ENCODE data around the gene LRIT3. TPM values are rescaled to one million over a fixed set of nuclear protein-coding genes. Genes with fewer than 3 reads are reported as not detected.

LRIT3 gene
- total RNA-seq, 1 experiment from 2014 or later: 0.19 TPM

DNA sequence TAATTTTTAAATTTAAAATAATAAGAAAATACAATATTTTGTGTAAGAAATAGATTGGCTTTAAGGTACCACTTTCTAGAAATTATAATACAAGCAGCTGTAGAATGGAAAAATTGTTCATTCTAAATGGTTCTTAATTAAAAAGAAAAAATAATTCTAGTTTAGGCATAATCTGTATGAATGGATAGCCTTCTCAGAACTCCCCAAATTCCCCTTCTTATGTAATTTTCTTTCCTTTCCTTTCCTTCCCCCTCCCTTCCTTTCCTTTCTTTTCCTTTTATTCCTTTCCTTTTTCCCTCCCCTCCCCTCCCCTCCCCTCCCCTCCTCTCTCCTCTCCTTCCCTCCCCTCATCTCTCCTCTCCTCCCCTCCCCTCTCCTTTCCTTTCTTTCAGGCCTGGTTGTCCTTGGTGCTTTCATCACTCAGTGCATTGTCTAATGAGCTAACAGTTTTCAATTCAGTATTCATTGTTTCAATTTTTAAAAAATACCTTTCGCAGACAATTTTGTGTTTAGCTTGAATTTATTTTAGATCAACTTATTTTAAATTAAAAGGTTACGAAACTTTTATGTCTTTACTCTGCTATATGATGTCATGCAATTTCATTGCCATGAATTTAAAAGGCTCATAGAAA is 28.8 kb downstream of the LRIT3 start:
- no peaks in the 10 kb centered on the region for H3K9me2 ChIP-seq (replicated peaks; ENCODE audit: insufficient read depth, low read length)

DNA sequence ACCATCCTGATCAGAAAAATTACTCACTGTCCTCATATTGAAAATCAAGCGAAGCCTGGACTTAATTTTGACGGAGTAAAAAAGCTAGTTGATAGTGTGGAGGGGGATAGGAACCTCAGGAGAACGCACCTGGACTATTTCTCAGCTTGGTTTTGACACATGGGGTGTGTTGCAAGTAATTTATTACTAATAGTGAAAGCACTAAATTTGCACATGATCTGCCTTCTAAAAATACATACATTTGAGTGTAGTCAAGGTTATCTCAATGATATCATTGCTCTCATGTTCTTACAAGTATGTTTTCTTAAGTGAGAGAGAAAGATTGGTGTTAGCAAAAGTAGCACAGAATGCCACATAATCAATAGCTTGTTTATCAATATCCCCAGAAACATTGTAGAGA is 29.5 kb downstream of the LRIT3 start:
- no peak overlapping the region for H2AFZ ChIP-seq (ENCODE audit: low read length)
- H3K36me3 ChIP-seq (ENCODE audit: insufficient read depth, low read length): no peaks in the 10 kb centered on the region
- H3K4me3 ChIP-seq (ENCODE audit: low read length): no peak overlapping the region
- no peaks in the 10 kb centered on the region for H3K79me2 ChIP-seq (ENCODE audit: low read length)
- no peaks in the 10 kb centered on the region for H3K27me3 ChIP-seq (ENCODE audit: low read length)
- no peak overlapping the region for H3K9ac ChIP-seq (ENCODE audit: low read length)
- no peak overlapping the region for H3K27ac ChIP-seq (ENCODE audit: low read length)
- H3K4me2 ChIP-seq (ENCODE audit: low read depth, low read length, poor library complexity, severe bottlenecking): no peak overlapping the region
- H3K4me1 ChIP-seq (ENCODE audit: low read length): peaks cover 6% of the 10 kb centered on the region; the same call in 1 of the 2 replicates
- DNase-seq: no peak
- no peaks in the 10 kb centered on the region for H3K9me3 ChIP-seq (ENCODE audit: low read length)
- no peaks in the 10 kb centered on the region for H4K20me1 ChIP-seq (ENCODE audit: insufficient read depth, low read depth, low read length)
- H3K9me2 ChIP-seq (replicated peaks; ENCODE audit: insufficient read depth, low read length): no peaks in the 10 kb centered on the region

More for the DNA sequence above, 28.8 kb downstream of the LRIT3 start:
- no peak for DNase-seq
- no peak overlapping the region for H3K27ac ChIP-seq (ENCODE audit: low read length)
- H3K27me3 ChIP-seq (ENCODE audit: low read length): no peaks in the 10 kb centered on the region
- H3K79me2 ChIP-seq (ENCODE audit: low read length): no peaks in the 10 kb centered on the region
- no peaks in the 10 kb centered on the region for H3K36me3 ChIP-seq (ENCODE audit: insufficient read depth, low read length)
- no peak overlapping the region for H3K4me2 ChIP-seq (ENCODE audit: low read depth, low read length, poor library complexity, severe bottlenecking)
- H3K4me3 ChIP-seq (ENCODE audit: low read length): no peak overlapping the region
- H3K9ac ChIP-seq (ENCODE audit: low read length): no peak overlapping the region
- H3K9me3 ChIP-seq (ENCODE audit: low read length): no peaks in the 10 kb centered on the region
- peaks cover 6% of the 10 kb centered on the region; the same call in 1 of the 2 replicates for H3K4me1 ChIP-seq (ENCODE audit: low read length)
- no peak overlapping the region for H2AFZ ChIP-seq (ENCODE audit: low read length)
- no peaks in the 10 kb centered on the region for H4K20me1 ChIP-seq (ENCODE audit: insufficient read depth, low read depth, low read length)

DNA sequence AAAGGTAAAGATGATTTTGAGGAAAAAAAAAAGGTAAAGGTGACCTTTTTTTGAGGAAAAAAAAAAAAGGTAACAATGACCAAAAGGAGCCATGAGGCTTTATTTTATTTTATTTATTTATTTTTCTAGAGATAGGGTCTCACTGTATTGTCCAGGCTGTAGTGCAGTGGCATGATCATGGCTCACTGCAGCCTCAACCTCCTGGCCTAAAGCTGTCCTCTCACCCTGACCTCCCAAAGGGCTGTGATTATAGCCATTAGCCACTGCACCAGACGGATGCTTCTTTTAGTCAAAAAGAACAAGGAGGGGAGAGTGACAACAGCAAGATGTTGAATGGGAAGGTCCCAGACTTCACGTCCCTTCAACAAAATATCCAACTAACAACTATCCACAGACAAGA is 30.4 kb downstream of the LRIT3 start:
- no peak overlapping the region for H3K27ac ChIP-seq (ENCODE audit: low read length)
- H3K27me3 ChIP-seq (ENCODE audit: low read length): no peaks in the 10 kb centered on the region
- H3K9me3 ChIP-seq (ENCODE audit: low read length): no peaks in the 10 kb centered on the region
- H3K4me3 ChIP-seq (ENCODE audit: low read length): no peak overlapping the region
- H3K79me2 ChIP-seq (ENCODE audit: low read length): no peaks in the 10 kb centered on the region
- no peaks in the 10 kb centered on the region for H4K20me1 ChIP-seq (ENCODE audit: insufficient read depth, low read depth, low read length)
- H3K4me2 ChIP-seq (ENCODE audit: low read depth, low read length, poor library complexity, severe bottlenecking): no peak overlapping the region
- no peaks in the 10 kb centered on the region for H3K36me3 ChIP-seq (ENCODE audit: insufficient read depth, low read length)
- H2AFZ ChIP-seq (ENCODE audit: low read length): no peak overlapping the region
- H3K4me1 ChIP-seq (ENCODE audit: low read length): peaks cover 6% of the 10 kb centered on the region; the same call in 1 of the 2 replicates
- H3K9me2 ChIP-seq (replicated peaks; ENCODE audit: insufficient read depth, low read length): no peaks in the 10 kb centered on the region
- H3K9ac ChIP-seq (ENCODE audit: low read length): no peak overlapping the region
- no peak for DNase-seq

DNA sequence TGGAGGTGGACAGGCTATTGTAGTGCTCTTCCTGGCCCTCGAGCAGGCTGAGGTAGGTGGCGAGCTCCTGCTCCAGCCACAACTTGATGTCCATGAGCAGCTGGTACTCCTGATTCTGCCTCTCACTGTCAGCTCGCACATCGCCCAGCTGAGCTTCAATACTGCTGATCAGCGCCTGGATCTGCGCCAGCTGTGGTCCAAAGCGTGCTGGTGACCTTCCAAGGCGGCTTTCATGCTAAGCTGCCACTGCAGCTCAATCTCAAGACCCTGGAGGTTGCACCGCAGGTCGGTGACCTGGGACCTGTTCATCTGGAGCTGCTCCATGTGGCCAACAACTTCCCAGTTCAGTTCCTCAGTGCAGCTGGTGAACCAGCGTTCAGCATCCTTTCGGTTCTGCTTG is 31.2 kb downstream of the LRIT3 start:
- no peak overlapping the region for H2AFZ ChIP-seq (ENCODE audit: low read length)
- no peaks in the 10 kb centered on the region for H3K9me2 ChIP-seq (replicated peaks; ENCODE audit: insufficient read depth, low read length)
- no peaks in the 10 kb centered on the region for H3K27me3 ChIP-seq (ENCODE audit: low read length)
- DNase-seq: no peak
- no peaks in the 10 kb centered on the region for H3K9me3 ChIP-seq (ENCODE audit: low read length)
- peaks cover 6% of the 10 kb centered on the region; the same call in 1 of the 2 replicates for H3K4me1 ChIP-seq (ENCODE audit: low read length)
- no peak overlapping the region for H3K27ac ChIP-seq (ENCODE audit: low read length)
- H3K79me2 ChIP-seq (ENCODE audit: low read length): no peaks in the 10 kb centered on the region
- H3K4me2 ChIP-seq (ENCODE audit: low read depth, low read length, poor library complexity, severe bottlenecking): no peak overlapping the region
- H4K20me1 ChIP-seq (ENCODE audit: insufficient read depth, low read depth, low read length): no peaks in the 10 kb centered on the region
- no peak overlapping the region for H3K4me3 ChIP-seq (ENCODE audit: low read length)
- H3K9ac ChIP-seq (ENCODE audit: low read length): no peak overlapping the region
- no peaks in the 10 kb centered on the region for H3K36me3 ChIP-seq (ENCODE audit: insufficient read depth, low read length)

DNA sequence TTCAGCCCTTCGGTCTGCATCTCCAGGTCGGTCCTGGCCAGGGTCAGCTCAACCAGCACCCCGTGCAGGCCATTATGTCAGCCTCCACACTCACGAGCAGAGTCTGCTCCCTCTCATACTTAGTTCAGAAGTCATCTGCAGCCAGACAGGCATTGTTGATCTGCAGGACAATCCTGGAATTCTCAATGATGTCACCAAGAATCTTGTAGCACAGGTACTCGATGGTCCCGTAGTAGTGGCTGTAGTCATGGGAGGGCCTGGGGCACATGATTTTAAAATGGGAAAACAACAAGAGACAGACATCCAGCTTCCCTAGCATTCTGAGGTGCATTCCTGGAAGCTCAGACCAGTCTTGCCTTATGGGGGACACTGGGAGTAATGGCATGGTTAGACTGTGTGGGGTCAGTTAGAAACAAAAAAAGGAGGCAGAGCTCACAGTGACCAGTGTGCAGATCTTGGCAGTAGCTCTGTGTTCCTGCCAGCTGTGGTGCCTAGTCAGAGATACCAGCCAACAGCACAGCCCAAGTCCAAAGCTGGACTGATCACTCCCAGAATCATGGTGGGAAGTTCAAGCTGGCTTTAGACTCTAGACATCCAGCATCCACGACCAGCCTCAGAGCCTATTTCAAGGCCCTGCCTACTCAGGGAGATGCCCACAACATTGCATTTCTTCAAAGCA is 31.9 kb downstream of the LRIT3 start:
- no peaks in the 10 kb centered on the region for H3K27me3 ChIP-seq (ENCODE audit: low read length)
- H2AFZ ChIP-seq (ENCODE audit: low read length): no peak overlapping the region
- no peaks in the 10 kb centered on the region for H3K9me3 ChIP-seq (ENCODE audit: low read length)
- H3K4me1 ChIP-seq (ENCODE audit: low read length): peaks cover 6% of the 10 kb centered on the region; the same call in 1 of the 2 replicates
- no peak overlapping the region for H3K27ac ChIP-seq (ENCODE audit: low read length)
- H3K4me3 ChIP-seq (ENCODE audit: low read length): no peak overlapping the region
- H3K36me3 ChIP-seq (ENCODE audit: insufficient read depth, low read length): no peaks in the 10 kb centered on the region
- no peak overlapping the region for H3K4me2 ChIP-seq (ENCODE audit: low read depth, low read length, poor library complexity, severe bottlenecking)
- no peaks in the 10 kb centered on the region for H3K9me2 ChIP-seq (replicated peaks; ENCODE audit: insufficient read depth, low read length)
- no peaks in the 10 kb centered on the region for H4K20me1 ChIP-seq (ENCODE audit: insufficient read depth, low read depth, low read length)
- no peak for DNase-seq
- H3K79me2 ChIP-seq (ENCODE audit: low read length): no peaks in the 10 kb centered on the region
- H3K9ac ChIP-seq (ENCODE audit: low read length): no peak overlapping the region

DNA sequence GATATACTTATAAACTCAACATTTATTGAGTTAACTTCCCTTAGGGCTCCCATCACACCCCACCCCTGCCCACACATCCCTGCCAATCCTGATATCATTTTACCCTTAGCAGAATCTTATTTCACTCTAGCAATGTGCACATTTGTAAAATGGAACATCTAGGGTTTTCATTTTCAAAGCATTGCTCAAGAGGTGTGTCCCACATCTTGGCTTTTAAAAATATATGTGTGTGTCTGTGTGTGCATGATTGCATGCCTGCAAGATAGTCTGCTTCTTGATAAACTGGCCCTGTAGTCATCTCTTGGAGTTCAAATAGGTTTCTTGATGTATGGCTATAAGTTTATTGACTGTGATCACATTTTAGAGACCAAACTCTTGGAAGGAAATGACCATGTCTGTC is 38.4 kb downstream of the LRIT3 start:
- H3K79me2 ChIP-seq (ENCODE audit: low read length): no peaks in the 10 kb centered on the region
- DNase-seq: no peak
- no peaks in the 10 kb centered on the region for H3K4me1 ChIP-seq (ENCODE audit: low read length)
- no peaks in the 10 kb centered on the region for H3K9me3 ChIP-seq (ENCODE audit: low read length)
- H3K27me3 ChIP-seq (ENCODE audit: low read length): no peaks in the 10 kb centered on the region
- no peaks in the 10 kb centered on the region for H3K9me2 ChIP-seq (replicated peaks; ENCODE audit: insufficient read depth, low read length)
- no peaks in the 10 kb centered on the region for H3K36me3 ChIP-seq (ENCODE audit: insufficient read depth, low read length)
- no peak overlapping the region for H3K27ac ChIP-seq (ENCODE audit: low read length)
- no peak overlapping the region for H3K9ac ChIP-seq (ENCODE audit: low read length)
- H3K4me3 ChIP-seq (ENCODE audit: low read length): no peak overlapping the region
- H3K4me2 ChIP-seq (ENCODE audit: low read depth, low read length, poor library complexity, severe bottlenecking): no peak overlapping the region
- H2AFZ ChIP-seq (ENCODE audit: low read length): no peak overlapping the region
- no peaks in the 10 kb centered on the region for H4K20me1 ChIP-seq (ENCODE audit: insufficient read depth, low read depth, low read length)

DNA sequence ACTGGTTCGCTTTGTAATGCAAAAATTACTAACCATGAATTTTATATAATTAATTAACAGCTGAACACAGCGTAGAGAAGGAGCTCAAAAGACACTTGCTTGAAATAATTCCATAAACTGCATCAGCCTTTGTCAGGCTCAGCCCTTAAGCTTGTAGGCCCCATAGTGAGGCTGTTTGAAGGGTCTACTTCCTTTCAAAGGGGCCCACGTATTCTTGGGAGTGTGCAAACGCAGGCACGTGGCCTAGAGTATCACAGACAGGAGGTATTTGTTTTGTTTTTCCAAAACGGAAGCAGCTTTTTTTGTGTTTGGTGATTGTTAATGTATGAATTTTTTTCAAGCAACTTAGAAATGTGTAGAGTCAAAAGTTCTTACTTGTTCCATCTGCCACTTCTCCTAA is 39.2 kb downstream of the LRIT3 start:
- no peaks in the 10 kb centered on the region for H3K36me3 ChIP-seq (ENCODE audit: insufficient read depth, low read length)
- H3K79me2 ChIP-seq (ENCODE audit: low read length): no peaks in the 10 kb centered on the region
- H3K9me2 ChIP-seq (replicated peaks; ENCODE audit: insufficient read depth, low read length): no peaks in the 10 kb centered on the region
- no peak overlapping the region for H3K4me3 ChIP-seq (ENCODE audit: low read length)
- DNase-seq: no peak
- H3K9ac ChIP-seq (ENCODE audit: low read length): no peak overlapping the region
- H3K9me3 ChIP-seq (ENCODE audit: low read length): no peaks in the 10 kb centered on the region
- no peak overlapping the region for H3K4me2 ChIP-seq (ENCODE audit: low read depth, low read length, poor library complexity, severe bottlenecking)
- no peaks in the 10 kb centered on the region for H3K4me1 ChIP-seq (ENCODE audit: low read length)
- H3K27me3 ChIP-seq (ENCODE audit: low read length): no peaks in the 10 kb centered on the region
- H2AFZ ChIP-seq (ENCODE audit: low read length): no peak overlapping the region
- H4K20me1 ChIP-seq (ENCODE audit: insufficient read depth, low read depth, low read length): no peaks in the 10 kb centered on the region
- no peak overlapping the region for H3K27ac ChIP-seq (ENCODE audit: low read length)

DNA sequence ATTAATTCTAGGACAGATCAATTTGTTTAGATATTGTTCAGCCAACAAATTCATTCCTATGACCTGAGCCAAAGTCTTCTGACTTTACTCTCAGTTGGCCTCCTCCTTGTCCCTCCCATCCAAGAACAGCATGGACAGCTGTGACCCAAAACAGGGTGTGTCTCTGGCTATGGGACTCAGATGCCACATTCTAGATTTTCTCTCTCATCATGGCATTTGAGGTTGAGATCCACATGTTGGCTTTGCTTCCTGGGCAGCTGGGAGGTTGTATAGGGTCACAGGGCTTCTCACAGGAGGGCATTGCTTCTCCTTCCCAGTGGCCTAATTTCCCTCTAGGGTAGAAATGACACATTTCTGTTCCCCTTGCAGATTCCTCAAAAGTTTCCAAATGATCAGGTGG is 42.2 kb downstream of the LRIT3 start:
- no peaks in the 10 kb centered on the region for H3K27me3 ChIP-seq (ENCODE audit: low read length)

More for the DNA sequence above, 42.2 kb downstream of the LRIT3 start:
- Histone ChIP-seq H3K9ac (ENCODE audit: low read length) (no peak overlapping the region), H3K4me1 (ENCODE audit: low read length) (no peaks in the 10 kb centered on the region), H3K4me3 (ENCODE audit: low read length) (no peak overlapping the region), H3K9me3 (ENCODE audit: low read length) (no peaks in the 10 kb centered on the region), H3K27ac (ENCODE audit: low read length) (no peak overlapping the region), H3K36me3 (ENCODE audit: insufficient read depth, low read length) (no peaks in the 10 kb centered on the region), H3K4me2 (ENCODE audit: low read depth, low read length, poor library complexity, severe bottlenecking) (no peak overlapping the region), H3K9me2 (replicated peaks; ENCODE audit: insufficient read depth, low read length) (no peaks in the 10 kb centered on the region), H3K79me2 (ENCODE audit: low read length) (no peaks in the 10 kb centered on the region), H4K20me1 (ENCODE audit: insufficient read depth, low read depth, low read length) (no peaks in the 10 kb centered on the region), H2AFZ (ENCODE audit: low read length) (no peak overlapping the region)
- no peak for DNase-seq
